GM18868 (cell line): ENCODE measurements around the gene TLCD3B.

Experiments
- ATAC-seq: cut with Tn5 transposase; IDR thresholded peaks from one replicate; pipeline ENCODE4 v1.9.1; 2021; ENCODE audit warnings: mild to moderate bottlenecking, moderate library complexity; ENCODE audit not compliant: unreplicated experiment

Gene TLCD3B

DNA sequence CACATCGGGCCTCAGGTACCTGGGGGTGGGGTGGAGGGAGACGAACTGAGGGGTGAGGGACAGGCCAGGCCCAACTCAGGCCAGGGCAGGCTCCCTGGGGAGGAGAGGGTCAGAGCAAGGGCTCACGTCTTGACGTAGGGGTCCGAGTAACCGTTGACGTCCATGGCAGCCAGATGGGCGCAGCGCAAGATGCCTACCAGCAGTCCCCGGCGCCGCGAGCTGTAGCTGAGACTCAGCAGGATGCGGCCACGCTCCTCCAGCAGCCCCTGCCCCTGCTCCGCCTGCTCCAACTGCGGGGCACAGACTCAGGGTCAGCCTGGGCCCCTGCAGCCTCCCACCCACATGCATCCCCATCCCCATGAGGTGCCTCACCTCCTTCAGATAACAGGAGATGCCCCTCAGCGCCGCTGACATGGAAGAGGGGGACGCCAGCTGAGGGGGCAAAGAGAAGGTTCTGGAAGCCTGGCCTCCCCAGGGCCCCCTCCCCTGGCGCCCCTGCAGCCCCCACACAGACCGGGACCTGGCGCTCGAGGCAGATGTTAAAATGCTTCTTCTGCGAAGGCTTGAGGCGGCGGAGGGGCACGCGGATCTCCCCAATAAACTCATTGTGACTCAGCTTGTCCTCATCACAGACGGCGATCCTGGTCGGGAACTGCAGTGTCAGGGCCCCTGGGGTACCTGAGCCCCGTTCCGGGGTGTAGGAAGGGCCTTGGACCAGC lies 24.3 kb downstream of the TLCD3B start:
- no peak for ATAC-seq

DNA sequence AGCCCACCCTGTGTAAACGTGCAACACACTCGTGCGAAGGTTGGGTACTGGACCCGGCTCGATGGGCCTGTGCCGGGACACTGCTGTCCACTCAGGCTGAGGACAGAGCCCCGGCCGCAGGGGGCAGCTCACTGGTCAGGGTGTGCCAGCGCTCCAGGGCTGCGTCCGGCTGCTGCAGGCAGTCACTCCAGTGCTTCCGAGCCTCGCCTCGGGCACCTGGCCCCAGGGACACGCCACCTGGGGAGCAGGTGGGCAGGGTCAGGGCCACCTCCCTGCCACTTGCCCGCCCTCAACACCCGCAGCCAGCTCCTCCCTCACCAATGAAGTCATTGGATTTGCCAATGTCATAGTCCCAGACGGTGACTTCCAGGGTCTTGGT lies 25.0 kb downstream of the TLCD3B start:
- no peak for ATAC-seq

DNA sequence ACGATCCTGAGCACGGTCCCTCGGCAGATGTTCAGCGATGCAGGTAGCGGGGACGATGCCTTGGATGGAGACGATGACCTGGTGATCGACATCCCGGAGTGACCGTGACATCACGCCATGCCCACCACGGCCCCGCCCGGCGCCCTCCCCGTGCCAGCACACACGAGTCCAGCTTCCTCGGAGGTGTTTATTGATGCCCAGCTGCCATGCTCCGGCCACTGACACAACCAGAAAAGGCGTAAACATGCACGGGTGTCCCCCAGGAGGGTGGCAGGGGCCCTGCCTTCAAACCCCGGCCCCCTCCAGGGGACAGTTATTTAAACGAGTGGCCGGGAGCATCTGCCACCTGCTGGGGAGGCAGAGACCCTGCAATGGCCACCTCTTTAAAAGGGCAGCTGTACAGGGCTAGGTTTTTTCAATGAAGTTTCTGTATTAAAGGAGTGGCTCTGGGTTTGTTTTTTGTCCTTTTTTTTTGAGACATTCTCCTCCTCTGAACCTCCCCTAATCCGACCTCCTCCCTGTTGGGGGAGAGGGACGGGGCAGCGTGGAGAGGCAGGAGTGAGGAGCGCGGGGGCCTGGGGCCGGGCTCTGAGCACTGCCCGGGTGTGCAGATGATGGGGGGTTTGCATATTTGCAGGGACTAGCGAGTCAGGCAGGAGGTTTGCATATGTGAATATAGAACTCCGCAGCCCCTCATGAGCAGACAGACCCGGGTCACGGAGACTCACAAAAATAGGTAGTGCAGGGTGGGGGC lies 25.6 kb downstream of the TLCD3B start:
- ATAC-seq: no peak

DNA sequence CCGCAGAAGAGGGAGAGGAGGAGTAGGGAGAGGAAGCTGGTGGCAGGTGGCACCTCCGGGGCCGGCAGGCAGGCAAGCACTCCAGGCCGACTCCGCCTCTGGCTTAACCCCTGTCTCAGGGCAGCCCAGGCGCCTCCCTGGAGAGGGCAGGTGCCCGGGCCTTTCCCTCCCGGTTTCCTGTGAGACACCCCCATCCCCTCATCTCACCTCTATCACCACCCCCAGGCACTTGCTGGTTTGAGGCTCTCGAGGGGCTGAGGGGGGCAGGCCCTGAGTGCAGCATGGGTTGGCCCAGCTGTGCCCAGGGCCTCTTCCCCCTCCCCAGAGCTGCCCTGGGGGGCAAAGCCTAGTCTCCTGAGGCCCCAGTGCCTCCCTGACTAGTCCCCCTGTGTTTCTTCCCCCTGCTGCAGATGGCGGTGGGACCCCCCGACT lies 26.2 kb downstream of the TLCD3B start:
- no peak for ATAC-seq

DNA sequence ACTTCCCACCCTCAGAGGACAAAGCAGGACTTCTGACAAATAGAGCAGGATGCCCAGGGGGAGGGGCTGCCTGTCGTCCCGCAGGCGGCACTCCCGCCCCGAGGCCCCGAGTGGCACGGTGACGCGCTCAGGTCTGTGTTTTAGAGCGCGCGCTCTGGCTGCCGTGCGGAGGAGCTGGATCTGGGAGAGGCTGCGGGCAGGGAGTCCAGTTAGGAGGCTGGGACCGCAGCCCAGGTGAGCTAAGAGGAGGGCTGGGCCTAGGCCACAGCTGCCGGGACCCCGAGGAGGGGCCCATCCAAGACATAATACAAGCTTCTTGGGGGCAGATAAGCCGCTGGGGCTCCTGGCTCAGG lies 26.7 kb downstream of the TLCD3B start:
- ATAC-seq: no peak

DNA sequence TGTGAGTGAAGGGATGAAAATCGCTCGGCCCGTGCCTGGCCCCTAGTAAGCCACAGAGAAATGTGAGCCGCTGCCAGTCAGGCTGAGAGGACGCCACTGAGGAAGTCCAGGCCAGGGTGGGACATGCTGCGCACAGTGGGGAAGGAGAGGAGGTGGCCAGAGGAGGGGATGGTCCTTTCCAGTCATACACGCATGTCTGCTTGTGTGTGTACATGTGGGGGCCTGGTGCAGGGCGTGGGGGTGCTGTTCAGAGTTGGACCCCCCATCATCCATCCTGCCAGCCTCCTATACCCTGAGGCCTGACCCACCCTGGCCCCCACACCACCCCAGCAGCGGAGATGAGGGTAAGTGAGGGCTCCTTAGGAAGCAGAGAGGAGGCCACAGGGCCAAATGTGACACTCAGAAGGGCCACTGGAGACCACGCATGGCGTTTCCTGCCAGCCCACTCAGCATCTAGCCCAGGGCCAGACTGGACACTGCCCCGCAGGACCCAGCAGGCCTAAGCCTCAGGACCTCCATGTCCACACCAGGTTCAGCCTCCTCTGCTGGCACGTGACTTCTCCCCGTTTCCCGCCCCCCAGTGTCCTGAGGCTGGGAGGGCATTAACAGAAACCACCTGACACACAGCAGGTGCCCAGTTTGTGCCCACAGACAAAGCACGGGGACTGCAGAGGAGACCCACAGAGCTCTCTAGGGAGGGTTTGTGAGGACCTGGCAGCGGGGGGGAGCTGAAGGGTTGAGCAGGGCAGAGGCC lies 27.2 kb downstream of the TLCD3B start:
- no peak for ATAC-seq

DNA sequence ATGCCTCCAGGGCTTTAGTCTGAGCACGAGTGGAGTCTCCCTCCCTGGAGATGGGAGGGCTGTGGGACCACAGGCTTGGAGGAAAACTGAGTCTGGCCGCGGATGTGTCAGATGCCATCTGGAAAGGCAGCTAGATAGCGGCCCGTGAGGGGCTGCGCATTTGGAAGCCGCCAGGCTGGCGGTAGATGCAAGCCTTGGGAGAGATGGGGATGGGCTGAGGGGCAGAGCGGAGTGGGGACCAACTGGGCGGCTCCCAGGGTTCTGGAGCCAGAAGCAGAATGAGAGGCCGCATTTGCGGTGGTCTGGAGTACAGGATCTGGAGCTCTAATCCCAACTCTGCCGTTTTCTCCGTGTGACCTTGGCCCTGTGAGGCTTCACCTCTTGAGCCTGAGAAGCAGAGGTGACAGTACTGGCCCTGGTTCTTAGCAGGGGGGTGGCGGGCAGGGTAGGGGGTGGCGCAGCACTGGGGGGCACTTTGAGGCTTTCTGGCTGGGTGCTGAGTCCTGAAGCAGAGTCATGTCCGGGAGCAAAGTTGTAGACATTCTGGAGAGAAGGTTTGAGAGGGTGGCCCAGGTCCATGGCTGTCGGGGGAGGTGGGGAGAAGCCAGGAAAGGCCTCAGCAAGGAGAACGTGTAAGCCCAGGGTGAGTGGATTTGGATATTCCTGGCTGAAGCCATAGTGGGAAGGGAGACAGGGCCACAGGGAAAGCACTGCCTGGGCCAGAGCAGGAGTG lies 28.3 kb downstream of the TLCD3B start:
- ATAC-seq: no peak

DNA sequence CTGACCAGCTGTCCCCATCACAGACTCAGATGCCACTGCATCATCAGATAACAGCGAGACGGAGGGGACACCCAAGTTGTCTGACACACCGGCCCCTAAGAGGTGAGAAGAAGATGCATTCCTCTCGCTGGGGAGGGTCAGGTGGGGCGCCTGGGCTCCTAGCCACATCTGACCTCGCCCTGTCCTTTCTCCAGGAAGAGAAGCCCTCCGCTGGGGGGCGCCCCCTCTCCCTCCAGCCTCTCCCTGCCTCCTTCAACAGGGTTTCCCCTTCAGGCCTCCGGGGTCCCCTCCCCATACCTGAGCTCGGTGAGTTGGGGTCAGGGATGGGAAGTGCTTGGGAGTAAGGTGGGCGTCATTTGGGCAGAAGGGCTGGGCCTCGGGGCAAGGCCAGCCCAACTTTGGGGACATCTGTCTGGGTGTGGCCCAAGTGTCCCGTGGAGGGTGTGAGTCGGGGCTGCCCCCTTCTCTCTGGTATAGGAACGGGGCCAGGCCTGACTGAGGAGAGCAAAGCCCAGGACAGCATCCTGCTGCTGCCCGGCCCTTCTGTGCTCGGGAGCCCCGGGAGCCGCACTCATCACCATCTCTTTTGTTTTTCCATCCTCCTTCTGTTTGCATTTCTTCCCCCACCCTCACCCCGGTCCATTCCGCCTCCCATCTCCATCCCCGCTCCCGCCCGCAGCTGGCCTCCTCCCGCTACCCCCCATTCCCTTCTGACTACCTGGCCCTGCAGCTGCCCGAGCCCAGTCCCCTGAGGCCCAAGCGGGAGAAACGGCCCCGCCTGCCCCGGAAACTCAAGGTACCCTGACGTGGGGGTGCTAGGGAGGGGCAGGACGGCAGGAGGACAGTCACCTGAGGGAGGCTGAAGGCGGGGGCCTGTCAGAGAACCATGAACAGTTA lies 30.1 kb downstream of the TLCD3B start:
- ATAC-seq: no peak

DNA sequence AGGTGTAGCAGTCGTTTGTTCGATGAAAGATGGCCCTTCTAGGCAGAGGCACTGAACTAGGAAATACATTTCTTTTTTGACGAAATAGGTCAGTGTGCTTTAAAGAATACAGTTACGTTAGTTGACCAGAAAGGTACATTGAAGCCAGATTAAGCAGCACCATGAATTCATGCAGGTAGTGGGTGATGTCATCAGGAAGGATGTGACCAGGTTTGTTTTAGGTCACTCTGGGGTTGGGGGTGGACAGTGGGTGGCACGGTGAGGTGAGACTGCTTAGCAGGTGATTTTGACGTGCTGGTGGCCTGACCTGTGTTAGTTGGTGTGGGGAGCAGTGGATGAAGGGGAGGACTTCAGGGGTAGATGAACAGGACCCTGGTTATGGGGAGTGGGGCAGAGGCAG lies 31.5 kb downstream of the TLCD3B start:
- ATAC-seq: no peak

DNA sequence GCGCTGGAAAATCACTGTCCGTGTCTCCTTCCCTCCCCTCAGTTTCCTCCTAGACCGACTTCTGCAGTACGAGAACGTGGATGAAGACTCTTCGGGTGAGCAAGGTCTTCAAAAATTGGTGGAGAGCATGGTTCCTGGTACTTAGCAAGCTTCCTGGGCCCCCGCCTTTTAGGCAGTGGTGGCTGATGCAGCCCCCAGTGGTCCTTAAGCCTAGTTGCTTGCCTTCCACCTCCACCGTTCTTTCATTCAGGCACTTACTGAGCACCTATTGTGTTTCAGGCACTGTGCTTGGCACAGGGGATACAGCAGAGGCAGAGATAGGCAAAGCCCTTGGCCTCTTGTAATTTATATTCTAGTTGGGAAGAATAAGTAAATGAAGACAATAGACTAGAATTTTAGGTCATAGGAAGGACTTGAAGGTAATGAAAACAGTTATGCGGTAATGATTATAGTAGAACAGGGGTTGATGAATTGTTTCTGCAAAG lies 34.3 kb downstream of the TLCD3B start:
- no peak for ATAC-seq

DNA sequence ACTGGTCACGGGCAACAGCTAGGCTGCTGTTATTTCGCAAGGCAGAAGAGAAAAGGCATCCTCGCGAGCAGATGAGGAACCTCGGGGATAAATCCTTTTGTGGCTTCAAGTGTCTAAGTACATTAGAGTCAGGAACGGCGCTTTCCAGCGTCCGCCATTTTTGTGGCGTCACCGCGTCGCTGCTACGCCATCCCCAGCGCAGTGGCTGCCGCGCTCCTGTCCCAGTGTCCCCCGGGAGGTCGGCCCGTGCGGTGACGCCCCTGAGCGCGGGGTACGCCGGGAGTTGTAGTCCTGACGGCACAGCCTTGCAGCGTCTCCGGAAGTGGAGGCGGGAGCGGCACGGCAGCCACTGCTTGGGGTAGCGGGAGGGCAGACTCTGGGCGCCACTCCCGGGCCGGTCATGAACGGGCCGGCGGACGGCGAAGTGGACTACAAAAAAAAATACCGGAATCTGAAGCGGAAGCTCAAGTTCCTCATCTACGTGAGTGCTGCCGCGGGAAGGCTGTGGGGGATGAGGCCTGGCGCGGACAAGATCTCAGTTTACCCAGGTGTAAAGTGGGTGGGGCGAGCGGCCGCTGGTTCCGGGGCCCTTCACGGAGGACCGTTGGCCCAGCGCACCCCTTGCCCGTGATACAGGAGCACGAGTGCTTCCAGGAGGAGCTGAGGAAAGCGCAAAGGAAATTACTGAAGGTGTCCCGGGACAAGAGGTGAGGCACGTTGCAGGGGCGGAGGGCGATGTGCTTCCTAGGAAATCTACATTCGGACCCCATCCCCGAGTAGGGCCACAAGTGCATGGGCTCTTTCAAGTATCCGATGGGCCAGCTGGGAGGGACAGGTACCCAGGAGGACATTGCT lies 34.9 kb downstream of the TLCD3B start, which contains the start of gene INO80E:
INO80E (plus strand) TSS at position 331 of the 855 bp plus-strand sequence; CDS start at position 401, 70 bp downstream.
- ATAC-seq: peak; percentile 91

DNA sequence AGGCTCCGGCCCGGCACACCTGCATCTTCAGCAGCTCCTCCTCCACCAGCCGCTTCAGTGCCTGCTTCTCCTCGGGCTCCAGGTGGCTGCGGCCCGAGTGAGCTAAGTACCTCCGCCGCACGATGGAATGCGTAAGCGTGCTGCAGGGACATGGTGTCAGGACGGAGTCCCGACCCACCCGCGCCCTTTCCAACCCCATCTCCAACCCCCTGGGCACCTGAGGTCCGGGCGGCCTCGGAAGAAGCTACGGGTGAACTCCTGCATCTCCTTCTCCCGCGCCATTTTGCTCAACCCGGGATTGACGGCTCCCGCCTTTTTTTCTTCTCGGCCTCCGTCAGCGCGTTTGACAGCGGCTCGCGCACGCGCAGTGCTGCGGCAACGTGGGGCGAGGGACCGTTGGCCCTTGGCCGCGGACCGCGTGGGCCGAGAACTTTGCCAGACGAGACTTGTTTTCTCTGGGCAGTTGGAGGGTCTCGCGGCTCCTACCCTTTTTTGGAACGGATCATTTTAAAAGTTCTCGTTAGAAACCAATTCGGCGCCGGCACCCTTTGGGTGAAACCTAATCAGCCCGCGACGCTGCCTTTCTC lies 35.7 kb downstream of the TLCD3B start, which contains the start of gene HIRIP3:
HIRIP3 (minus strand) TSS at position 294 of the 587 bp plus-strand sequence; CDS start at position 282, 12 bp downstream.
- ATAC-seq: peak; percentile 35

DNA sequence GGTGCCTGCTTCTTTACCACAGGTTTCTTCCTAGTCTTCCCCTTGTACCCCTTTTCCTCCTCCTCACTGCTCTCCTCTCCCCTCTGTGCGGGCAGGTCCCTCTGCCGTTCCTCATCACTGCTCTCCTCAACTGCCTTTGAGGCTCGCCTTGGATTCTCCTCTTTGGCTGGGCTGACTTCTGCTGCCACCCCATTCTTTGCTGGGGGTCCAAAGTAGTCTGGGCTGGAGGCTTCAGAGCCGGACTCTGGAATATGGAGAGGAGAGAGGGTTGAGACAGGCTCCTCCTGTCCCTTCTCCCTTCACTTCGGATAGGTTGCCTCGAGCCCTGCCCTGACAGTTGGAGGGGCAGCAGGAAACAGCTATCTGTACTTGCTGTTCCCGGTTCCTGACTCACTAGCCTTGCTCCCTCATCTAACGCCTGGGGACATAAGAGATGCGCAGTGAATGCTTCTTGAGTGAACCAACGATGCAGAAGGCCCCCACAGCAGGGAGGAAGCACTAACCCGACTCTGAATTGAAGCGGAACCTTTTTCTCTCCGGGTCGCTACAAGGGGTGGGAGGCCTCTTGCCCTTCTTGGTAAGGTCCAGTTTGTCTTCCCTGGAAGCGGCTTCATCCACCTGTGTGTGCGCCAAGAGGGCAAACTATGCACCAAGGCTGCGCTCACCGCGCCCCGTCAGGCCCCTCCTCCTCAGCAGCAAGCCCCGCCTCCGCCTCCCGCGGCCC lies 36.3 kb downstream of the TLCD3B start:
- ATAC-seq: peak; percentile 30

DNA sequence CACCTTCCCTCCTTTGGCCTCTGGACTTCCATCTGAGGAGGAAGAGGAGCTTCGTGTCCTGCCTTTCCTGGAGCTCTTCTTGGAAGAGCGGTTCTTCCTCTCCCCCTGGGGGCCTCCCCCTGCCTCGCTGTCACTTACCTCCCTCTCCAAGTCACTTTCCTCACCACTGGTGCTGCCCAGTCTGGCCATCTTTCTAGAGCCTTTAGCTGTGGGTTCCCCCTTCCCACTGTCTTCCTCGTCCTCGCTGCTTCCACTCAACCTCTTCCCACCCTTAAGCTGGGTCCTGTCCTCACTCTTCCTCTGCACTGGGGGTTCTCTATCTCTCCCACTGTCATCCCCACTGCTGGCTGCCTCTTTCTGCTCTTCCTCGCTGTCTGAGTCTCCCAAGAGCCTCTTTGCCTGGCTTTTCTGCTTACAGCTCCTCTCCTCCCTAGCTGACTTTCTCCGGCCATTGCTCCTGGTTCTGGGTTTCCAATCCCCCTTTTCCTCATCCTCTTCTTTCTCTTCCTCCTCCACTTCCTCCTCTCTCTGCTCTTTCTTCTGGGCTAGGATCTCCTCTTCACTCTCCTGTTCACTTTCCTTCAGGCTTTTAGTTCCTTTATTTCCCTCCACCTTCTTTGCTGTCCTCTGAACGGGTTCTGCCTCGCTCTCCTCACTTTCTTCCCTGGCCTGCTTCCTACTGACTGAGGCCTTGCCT lies 37.0 kb downstream of the TLCD3B start:
- no peak for ATAC-seq

DNA sequence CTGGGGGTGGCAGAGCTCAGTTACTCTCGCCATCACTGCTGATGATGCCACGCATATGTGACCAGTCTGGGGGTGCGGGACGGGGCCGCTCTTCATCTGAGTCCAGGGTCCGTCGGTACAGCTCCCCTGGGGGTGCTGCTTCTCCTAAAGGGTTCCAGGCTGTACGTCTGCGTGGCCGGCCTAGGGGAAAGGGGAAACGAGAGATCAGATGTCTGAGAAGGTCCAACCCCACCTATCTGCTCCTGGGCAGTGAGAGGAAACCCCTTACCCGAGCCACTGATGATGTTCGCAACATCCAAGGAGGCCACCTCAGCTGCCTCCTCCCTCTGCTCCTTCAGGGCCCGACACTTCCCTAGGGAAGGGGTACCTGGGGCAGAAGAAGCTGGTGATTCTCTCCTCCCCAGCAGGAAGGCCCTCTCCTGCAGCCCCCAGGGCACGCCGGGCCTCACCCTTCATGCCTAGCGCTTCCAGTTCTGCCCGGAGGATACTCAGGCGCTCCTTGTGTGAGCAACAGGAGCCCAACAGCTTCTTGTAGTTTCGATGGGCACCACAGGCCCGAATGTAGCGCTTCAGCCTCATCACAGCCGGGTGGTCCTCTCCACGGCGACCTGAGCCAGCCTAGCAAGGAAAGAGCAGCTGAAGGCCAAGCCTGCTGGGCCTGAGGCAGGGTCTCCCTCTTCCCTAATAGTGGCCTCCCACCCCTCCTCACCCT lies 37.7 kb downstream of the TLCD3B start:
- no peak for ATAC-seq

DNA sequence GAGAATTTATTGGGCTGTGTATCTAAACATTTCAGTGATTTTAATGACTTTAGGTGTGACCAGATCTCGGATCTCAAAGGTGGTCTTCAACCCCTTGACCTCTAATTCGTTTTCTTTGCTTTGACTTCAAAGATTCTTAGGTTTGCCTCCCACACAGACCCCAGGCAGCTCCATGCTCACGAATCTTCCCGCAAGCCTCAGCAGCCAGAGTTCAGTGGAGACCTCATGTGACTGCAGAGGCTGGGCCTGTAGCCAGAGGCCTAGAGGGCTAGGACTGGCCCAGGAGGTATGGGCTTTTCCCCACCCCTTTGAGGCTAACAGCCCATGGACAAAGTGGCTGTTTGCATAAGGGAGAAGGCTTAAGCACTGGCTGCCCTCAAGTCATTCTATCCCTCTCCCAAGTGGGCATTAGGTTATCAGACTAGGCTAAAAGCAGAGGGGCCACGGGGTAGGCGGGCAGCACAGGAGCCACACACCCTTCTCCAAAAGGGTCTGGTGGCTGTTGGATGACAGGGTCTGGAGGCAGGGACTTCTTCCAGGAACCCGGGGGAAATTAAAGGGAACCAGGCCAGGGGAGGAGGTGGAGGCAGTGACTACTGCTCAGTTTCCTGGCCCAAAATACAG lies 38.6 kb downstream of the TLCD3B start:
- ATAC-seq: no peak
